ENCODE measurements around the gene FAM131C.

GRCh38 chr1:16014509-16015482 lies 58.7 kb downstream of the FAM131C start:
- TF ChIP-seq CTCF (IDR thresholded peaks at IDR 0.05) (no peak), POLR2A (IDR thresholded peaks at IDR 0.05) (no peak)
